Measurements from ENCODE around the gene CLDN15. TPM values are rescaled to one million over a fixed set of nuclear protein-coding genes. Genes with fewer than 3 reads are reported as not detected.

Gene CLDN15
- total RNA-seq: 4.2 and 5.3 TPM in 2 replicates

GRCh38 chr7:101237206-101238067 is at the start of gene CLDN15:
TSS of gene CLDN15 (minus strand) at chr7:101237802. CDS start at chr7:101237581, 221 bp downstream.

GRCh38 chr7:101244375-101245146 is 7.0 kb upstream of the CLDN15 start, which contains the start of gene FIS1:
TSS of gene FIS1 (minus strand) at chr7:101245081. CDS start at chr7:101245004, 77 bp downstream.

GRCh38 chr7:101217388-101218235 is 20.0 kb downstream of the CLDN15 start, which contains the start of the genes PLOD3 and ZNHIT1:
TSS of gene PLOD3 (minus strand) at chr7:101217581. CDS start at chr7:101217274, 307 bp downstream.
TSS of gene ZNHIT1 (plus strand) at chr7:101218165. CDS start at chr7:101218196, 31 bp downstream.

GRCh38 chr7:101200862-101201599 is 36.6 kb downstream of the CLDN15 start, which contains the start of gene MOGAT3:
TSS of gene MOGAT3 (minus strand) at chr7:101201036. CDS start at chr7:101200854, 182 bp downstream.

Other genes with a start within 250 kb of the CLDN15 start
- not detected in 2 replicates for gene MUC17, start 217.7 kb downstream of the CLDN15 start, total RNA-seq
- 9.3 and 11.8 TPM in 2 replicates for gene TRIM56, start 152.3 kb downstream of the CLDN15 start, total RNA-seq
- 375 and 1,123 TPM in 2 replicates for gene SERPINE1, start 110.7 kb downstream of the CLDN15 start, total RNA-seq
- 88.0 and 89.1 TPM in 2 replicates for gene AP1S1, start 83.3 kb downstream of the CLDN15 start, total RNA-seq
- 0.51 TPM in 1 of 2 replicates, not detected in the other for gene VGF, start 72.2 kb downstream of the CLDN15 start, total RNA-seq
- not detected in 2 replicates for gene NAT16, start 57.5 kb downstream of the CLDN15 start, total RNA-seq
- not detected in 2 replicates for gene MOGAT3, start 36.8 kb downstream of the CLDN15 start, total RNA-seq
- 68.8 and 98.8 TPM in 2 replicates for gene PLOD3, start 20.2 kb downstream of the CLDN15 start, total RNA-seq
- gene ZNHIT1, start 19.6 kb downstream of the CLDN15 start, total RNA-seq: 104 and 146 TPM in 2 replicates
- 210 and 232 TPM in 2 replicates for gene FIS1, start 7.3 kb upstream of the CLDN15 start, total RNA-seq
- gene IFT22, start 84.0 kb upstream of the CLDN15 start, total RNA-seq: 20.0 and 39.1 TPM in 2 replicates
- under 0.01 TPM in 1 of 2 replicates, not detected in the other for gene COL26A1, start 125.1 kb upstream of the CLDN15 start, total RNA-seq